ENCODE results near the gene CALHM5.
A peak's percentile ranks its signal among the peaks of the same experiment; 100 is the strongest.

CALHM5 gene

DNA sequence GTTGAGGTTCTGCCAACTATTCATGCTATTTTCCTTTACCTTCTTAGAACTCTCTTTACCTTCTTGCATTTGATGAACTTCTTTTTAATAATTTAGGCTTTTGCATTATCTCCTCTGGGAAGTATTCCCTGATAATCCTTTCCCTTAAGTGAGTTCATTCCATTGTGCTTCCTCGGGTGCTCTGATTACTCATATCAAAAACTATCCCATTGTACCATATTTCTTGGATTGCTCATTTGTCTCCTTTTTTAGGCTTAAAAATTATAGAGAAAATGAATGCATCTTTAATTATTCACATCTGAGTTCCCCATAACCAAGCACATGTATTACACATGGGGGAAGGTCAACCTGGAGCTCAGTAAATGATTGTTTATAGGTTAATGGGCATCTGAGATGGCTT is 44.6 kb downstream of the CALHM5 start:
- no peak for DNase-seq

GRCh38 chr6:116556814-116557415 is 45.5 kb downstream of the CALHM5 start:
- no peak for DNase-seq

DNA sequence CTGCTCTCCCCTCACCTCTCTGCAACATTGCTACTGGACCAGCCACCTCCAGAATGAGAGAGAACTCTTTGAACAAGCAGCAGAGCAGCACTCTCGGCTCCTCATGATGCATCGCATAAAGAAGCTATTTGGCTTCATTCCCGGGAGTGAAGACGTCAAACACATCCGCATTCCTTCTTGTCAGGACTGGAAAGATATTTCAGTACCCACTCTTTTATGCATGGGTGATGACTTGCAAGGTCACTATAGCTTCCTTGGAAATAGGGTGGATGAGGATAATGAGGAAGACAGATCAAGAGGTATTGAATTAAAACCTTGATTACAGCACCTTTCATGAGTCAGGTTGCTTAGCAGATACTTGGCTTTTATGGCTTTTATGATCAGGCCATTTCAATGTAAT is 46.5 kb downstream of the CALHM5 start:
- no peak for DNase-seq

DNA sequence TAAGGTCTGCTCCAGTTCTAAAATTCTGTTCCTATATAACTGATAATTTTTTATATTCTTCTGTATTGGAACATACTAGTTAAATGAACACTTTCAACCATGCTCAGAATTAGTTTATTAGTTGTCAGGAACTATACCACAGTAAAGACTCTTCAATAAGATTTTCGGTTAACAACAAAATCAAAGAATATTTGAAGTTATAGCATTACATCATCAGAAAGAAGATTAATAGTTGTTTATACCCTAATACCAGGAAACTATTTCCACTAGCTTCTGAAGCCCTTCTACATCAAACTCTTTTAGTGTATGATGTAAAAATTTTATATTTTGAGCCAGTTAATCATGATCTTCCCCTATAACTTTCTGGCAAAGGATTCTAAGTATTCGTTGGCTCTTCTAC is 48.7 kb downstream of the CALHM5 start:
- no peak for DNase-seq

DNA sequence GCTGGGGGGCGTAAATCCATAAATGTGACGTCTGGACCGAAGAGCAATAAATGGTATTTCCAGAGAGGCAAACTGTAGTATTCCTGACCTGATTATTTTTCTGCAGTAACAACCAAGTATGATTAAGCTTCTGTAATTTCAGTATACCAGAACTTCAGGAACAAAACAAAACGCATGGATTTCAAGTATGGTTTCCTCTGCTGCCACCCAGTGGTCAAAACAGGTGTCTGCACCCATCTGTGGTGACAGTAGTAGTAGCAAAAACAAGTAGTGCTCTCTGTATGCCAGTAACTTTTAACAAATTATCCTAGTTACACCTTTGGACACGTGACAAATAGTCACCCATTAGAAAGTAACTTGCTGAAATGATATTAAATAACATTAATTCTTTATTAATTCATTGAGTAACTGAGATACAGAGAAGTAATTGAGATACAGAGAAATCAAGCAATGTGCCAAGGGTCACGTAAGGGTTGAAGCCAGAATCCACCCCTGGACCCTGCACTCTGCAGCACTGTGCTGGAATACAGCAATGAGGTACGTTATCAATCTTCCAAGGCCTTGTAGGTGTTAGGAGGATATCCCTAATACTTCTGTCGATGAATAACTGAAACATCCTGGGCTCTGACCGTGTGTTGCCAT is 50.1 kb downstream of the CALHM5 start:
- DNase-seq, result peak; percentile 4

DNA sequence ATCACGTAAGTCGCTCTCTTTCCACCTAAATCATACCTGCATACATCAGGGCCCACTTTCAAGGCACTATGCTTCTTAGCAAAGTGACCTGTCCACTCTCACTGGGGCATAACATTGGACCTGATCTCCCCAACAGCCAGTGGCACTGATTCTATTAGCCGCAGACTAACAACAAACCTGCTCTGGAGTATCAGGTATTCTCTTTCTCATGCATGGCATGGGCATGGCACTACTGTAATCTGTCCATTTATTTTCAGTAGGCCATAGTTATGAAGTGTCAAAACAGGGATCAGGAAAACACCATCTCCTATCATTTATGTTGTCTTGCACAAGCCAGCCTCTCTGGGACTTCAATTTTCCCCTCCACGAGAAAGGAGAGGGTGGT is 50.6 kb downstream of the CALHM5 start:
- no peak for DNase-seq

DNA sequence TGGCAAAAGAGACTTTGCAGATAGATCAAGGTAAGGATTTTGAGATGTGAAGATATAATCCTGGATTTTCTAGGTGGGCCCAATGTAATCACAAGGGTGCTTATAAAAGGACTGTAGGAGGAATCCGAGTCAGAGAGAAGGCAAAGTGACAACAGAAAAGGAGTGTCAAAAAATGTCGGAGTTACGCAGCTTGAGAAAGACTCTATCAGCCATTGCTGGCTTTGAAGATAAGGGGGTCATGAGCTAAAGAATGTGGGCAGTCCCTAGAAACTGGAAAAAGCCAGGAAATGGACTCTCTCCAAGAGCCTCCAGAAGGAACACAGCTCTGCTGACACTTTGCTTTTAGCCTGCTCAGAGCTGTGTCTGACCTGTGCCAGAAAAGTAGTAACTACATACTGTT is 51.2 kb downstream of the CALHM5 start:
- DNase-seq, result no peak

GRCh38 chr6:116563830-116564229 is 52.4 kb downstream of the CALHM5 start:
- DNase-seq, result no peak

GRCh38 chr6:116564311-116564710 is 52.9 kb downstream of the CALHM5 start:
- no peak for DNase-seq

DNA sequence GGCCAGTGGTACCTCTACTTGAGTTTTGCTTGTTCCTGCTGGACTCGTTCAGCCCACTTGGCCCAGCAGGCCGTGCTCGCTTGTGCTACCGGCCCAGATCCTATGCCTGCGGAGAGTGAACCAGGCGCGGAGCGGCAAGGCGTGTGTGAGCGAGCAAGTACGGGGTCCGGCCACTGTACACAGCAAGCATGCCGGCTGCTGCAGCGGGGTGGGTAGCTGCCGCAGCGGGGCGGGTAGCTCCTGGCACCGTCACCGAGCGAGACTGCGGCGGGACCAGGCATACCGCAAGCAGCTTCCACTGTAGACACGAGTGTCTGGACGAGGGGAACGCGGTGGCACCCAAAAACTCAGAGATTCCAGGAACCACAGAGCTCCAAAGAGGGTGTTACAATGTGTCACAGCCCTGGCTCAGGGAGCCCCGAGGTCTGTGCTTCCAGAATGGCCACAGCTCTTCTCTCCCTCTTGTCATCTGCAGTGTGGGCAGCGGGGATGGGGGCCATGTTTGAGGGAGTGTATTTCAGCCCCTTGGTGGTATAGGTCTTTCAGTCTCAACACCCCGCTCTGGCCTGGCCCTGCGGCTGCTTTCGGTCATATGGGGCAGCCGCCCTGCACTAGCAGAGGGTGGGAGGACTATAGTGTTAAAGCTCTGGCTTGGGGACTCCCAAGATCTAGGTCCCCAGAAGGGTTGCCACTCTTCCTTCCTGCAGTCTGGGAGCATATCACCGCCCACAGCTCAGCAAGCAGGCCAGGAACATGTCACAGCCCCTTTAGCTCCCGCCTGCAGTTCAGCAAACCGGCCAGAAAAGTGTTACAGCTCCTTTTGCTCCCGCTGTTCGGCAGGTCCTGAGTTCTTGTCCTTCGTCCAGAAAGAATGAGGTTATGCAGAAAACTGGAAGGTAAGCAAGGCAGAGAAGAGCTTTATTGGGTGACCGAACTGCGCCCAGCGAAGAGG is 53.8 kb downstream of the CALHM5 start:
- DNase-seq, result no peak

DNA sequence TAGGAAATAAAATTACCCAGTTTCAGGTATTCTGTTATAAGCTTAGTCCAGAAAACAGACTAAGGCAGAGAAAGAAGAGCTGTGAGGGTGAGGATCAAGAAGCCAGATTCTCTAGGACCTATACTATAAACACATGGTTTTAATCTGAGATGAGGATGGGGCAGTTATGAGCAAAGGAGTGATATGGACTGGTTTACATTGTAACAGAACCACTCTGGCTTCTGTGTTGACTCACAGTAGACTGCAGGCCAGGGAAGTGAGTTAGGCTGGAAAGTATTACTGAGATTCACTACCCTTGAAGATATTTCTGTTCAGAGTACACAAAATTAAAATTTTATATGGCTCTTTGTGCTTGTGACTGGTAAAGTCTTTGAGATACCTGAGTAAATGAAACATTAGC is 56.7 kb downstream of the CALHM5 start:
- DNase-seq, result no peak

DNA sequence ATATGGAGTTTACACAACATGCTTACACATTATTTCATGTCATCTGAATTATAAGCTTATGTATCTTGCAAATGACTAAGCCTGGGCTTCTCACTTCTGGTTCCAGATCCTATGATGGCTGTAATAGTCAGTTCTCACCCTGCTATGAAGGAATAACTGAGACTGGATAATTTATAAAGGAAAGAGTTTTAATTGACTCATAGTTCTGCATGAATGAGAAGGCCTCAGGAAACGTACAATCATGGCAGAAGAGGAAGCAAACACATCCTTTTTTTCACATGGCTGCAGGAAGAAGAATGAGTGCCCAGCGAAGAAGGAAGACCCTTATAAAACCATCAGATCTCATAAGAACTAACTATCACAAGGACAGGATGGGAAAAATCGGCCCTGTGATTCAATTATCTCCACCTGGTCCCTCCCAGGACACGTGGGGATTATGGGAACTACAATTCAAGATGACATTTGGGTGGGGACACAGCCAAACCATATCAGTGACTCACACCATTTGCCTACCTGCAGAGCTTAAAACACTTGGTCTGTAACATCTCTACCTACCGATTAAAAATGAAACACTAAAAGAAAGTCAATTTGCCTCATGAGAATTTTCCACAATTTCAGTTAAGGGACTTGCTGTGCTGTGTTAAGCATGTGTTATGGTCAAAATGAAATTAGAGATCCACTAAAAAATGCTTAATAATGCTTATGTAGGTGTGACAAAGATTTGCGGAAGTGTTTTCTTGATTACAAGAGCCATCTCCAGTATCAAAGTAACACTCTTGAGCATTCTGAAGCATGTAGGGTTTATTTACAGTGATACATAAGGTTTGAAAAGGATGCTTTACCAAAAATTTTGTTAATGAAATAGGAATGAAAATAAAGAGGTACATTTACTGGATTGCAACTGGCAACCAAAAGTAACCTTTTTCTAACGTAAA is 57.6 kb downstream of the CALHM5 start:
- no peak for DNase-seq

GRCh38 chr6:116570856-116571682 is 59.6 kb downstream of the CALHM5 start, which contains the start of gene RWDD1:
TSS of gene RWDD1 (plus strand) at chr6:116571504. CDS start at chr6:116571583, 79 bp downstream.
- peak; percentile 86 for DNase-seq

DNA sequence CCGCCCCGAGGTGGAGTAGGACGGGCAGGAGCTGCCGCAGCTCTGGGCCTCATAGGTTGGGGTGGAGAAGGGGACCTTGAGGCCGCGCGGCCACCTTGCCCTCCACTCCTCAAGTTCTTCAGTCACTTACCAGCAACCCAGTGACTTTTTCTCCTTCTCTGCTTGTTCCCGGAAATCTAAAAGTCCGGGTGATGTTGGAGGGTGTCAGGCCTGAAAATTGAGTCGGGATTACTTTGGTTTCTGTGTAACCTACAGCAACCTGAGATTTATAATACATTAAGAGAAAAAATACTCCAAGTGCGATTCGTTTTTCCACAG is 60.2 kb downstream of the CALHM5 start:
- DNase-seq, result no peak

- DNase-seq, result peak; percentile 31
Measured at GRCh38 chr6:116572162-116572561, 60.7 kb downstream of the CALHM5 start.
